ENCODE results near the gene LIPE. TPM values are rescaled to one million over a fixed set of nuclear protein-coding genes. Genes with fewer than 3 reads are reported as not detected.

Gene LIPE
- total RNA-seq, 4 donors from 2014 or later, result 33.9 to 82.6 (median 51.5) TPM

GRCh38 chr19:42442833-42443232 lies 15.6 kb upstream of the LIPE start, which contains the start of gene CXCL17:
Gene CXCL17, minus strand, starts transcription at chr19:42442946. Its CDS starts 114 bp downstream, at chr19:42442832.
- H3K36me3 ChIP-seq, result no peaks in the 10 kb centered on the region
- H3K4me1 ChIP-seq, result peaks cover 25% of the 10 kb centered on the region
- H3K4me3 ChIP-seq, result no peak within 1 kb of the TSS
- 97% methylated on average over 7 of the region's 7 CpGs for WGBS
- H3K9me3 ChIP-seq, result no peaks in the 10 kb centered on the region
- no peak within 1 kb of the TSS for H3K27ac ChIP-seq
- TF ChIP-seq CTCF (IDR thresholded peaks at IDR 0.05) (no peak), POLR2A (IDR thresholded peaks at IDR 0.05) (no peak), POLR2AphosphoS5 (IDR thresholded peaks at IDR 0.05) (no peak), EP300 (IDR thresholded peaks at IDR 0.05) (no peak)
- no peaks in the 10 kb centered on the region for H3K27me3 ChIP-seq
- DNase-seq (ENCODE audit: low spot score in 2 of 2), result no peak

DNA sequence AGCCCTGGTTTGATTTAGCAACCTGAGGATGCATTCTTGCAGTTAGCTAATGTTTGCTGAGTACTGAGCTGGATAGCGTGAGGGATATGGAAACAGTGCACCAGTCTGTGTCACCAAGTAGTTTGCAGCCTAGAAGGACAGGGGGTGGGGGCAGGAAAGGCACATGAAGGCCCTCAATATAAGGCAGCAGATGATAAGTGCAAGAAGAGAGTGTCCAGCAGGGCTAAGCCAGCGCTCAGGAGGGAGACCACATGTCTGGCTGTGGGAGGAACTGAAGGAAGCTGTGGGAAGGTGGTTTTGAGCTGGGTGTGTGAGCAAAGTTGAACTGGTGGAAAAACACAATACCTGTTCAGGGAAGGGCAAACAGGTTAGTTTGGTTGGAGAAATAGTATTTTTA lies 13.9 kb upstream of the LIPE start:
- WGBS, result 41% methylated on average over 2 of the region's 2 CpGs

GRCh38 chr19:42440357-42441048 lies 13.3 kb upstream of the LIPE start:
- peak in 1 of 2 donors; percentile 81 for DNase-seq (ENCODE audit: low spot score in 2 of 2)
- Histone ChIP-seq H3K9me3 (no peaks in the 10 kb centered on the region), H3K36me3 (no peaks in the 10 kb centered on the region), H3K4me1 (peaks cover 25% of the 10 kb centered on the region), H3K27me3 (no peaks in the 10 kb centered on the region), H3K4me3 (no peak overlapping the region), H3K27ac (peak overlapping the region; percentile 5)
- peak; percentile 73 to 86 for TF ChIP-seq CTCF (IDR thresholded peaks at IDR 0.05)
- no peak for TF ChIP-seq POLR2AphosphoS5 (IDR thresholded peaks at IDR 0.05)
- WGBS, result 26% methylated on average over 16 of the region's 16 CpGs

More for the DNA sequence above, 13.9 kb upstream of the LIPE start:
- no peaks in the 10 kb centered on the region for H3K9me3 ChIP-seq
- H3K4me3 ChIP-seq, result no peak overlapping the region
- H3K4me1 ChIP-seq, result peaks cover 25% of the 10 kb centered on the region
- H3K36me3 ChIP-seq, result no peaks in the 10 kb centered on the region
- peak overlapping the region; percentile 5 for H3K27ac ChIP-seq
- no peak for DNase-seq (ENCODE audit: low spot score in 2 of 2)
- TF ChIP-seq POLR2A (IDR thresholded peaks at IDR 0.05) (no peak), CTCF (IDR thresholded peaks at IDR 0.05) (no peak), POLR2AphosphoS5 (IDR thresholded peaks at IDR 0.05) (no peak), EP300 (IDR thresholded peaks at IDR 0.05) (no peak)
- no peaks in the 10 kb centered on the region for H3K27me3 ChIP-seq

DNA sequence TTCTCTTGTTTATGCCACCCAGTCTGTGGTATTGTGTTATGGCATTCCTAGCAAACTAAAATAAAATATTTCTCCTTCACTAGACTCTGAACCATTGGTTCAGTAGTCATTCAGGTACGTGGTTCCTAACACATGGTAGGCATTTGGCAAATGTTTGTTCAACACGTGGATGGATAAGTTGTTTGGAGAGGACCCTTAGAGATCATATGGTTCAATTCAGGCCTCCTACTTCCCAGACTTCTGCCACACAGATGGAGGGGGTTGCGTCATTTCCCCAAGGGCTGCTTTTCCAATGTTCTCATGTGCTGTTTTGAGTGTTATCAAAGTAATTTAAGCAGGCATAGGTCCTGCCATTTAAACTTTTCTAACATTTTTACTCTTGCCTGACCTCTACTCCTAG lies 8.8 kb upstream of the LIPE start:
- H3K36me3 ChIP-seq, result no peaks in the 10 kb centered on the region
- no peak for DNase-seq (ENCODE audit: low spot score in 2 of 2)
- no peaks in the 10 kb centered on the region for H3K27me3 ChIP-seq
- peaks cover 19% of the 10 kb centered on the region for H3K4me1 ChIP-seq
- no peaks in the 10 kb centered on the region for H3K9me3 ChIP-seq
- no peak overlapping the region for H3K4me3 ChIP-seq
- no peak for TF ChIP-seq CTCF (IDR thresholded peaks at IDR 0.05)
- WGBS, result 57% methylated on average over 3 of the region's 3 CpGs
- no peak overlapping the region for H3K27ac ChIP-seq

DNA sequence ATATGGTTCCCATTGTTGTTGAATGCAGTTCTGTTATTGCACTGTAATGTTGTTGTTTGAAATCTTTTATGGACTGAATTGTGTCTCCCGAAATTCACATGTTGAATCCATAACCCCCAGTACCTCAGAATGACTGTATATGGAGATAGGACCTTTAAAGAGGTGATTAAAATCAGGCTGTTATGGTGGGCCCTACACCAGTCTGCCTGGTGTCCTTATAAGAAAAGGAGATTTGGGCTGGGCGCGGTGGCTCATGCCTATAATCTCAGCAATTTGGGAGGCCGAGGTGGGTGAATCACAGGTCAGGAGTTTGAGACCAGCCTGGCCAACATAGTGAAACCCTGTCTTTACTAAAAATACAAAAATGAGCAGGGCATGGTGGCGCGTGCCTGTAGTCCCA lies 8.1 kb upstream of the LIPE start:
- no peak for TF ChIP-seq EP300 (IDR thresholded peaks at IDR 0.05)
- TF ChIP-seq CTCF (IDR thresholded peaks at IDR 0.05), result no peak
- TF ChIP-seq POLR2A (IDR thresholded peaks at IDR 0.05), result no peak
- no peak for TF ChIP-seq POLR2AphosphoS5 (IDR thresholded peaks at IDR 0.05)
- no peak overlapping the region for H3K27ac ChIP-seq
- no peak overlapping the region for H3K4me3 ChIP-seq
- H3K27me3 ChIP-seq, result no peaks in the 10 kb centered on the region
- H3K4me1 ChIP-seq, result peaks cover 12% of the 10 kb centered on the region
- 93% methylated on average over 6 of the region's 6 CpGs for WGBS
- no peaks in the 10 kb centered on the region for H3K9me3 ChIP-seq
- no peak for DNase-seq (ENCODE audit: low spot score in 2 of 2)
- H3K36me3 ChIP-seq, result no peaks in the 10 kb centered on the region
